ENCODE results near the gene ADAMTSL3. TPM values are rescaled to one million over a fixed set of nuclear protein-coding genes. Genes with fewer than 3 reads are reported as not detected.

ADAMTSL3 gene
- total and polyA plus RNA-seq, 2 of the 8 experiments (the other 6 are each of a cell fraction or from before 2014, with no cell fraction given): 0.35 to 1.4 TPM

GRCh38 chr15:83613714-83614113, 40.2 kb upstream of the ADAMTSL3 start:
- no peak overlapping the region for H2AK5ac ChIP-seq (ENCODE audit: low read depth, low read length)
- no peak overlapping the region for H3K9ac ChIP-seq (replicated peaks in 1 of 4; ENCODE audit: extremely low read depth in 1 of 4, low read depth in 3 of 4, low read length in 3 of 4)
- no peak overlapping the region for H3K4me3 ChIP-seq (ENCODE audit: extremely low read depth in 1 of 4, insufficient read depth in 2 of 4, low read depth in 3 of 4, low read length in 4 of 4)
- H4K91ac ChIP-seq (replicated peaks; ENCODE audit: insufficient read length, low read length): no peak overlapping the region
- H3K79me2 ChIP-seq (ENCODE audit: control insufficient read depth in 1 of 2, insufficient read depth in 2 of 2, low read length in 2 of 2): no peaks in the 10 kb centered on the region
- ChIA-PET CTCF (ENCODE audit: partially characterized antibody) (interaction anchor here (1.2 kb wide), 1 partner anchor 175 kb away, joined by 3 read pairs; no protein-coding TSS in a partner anchor), POLR2A (ENCODE audit: partially characterized antibody) (interaction anchor here (1.0 kb wide), 2 partner anchors 9 kb away, joined by 3 read pairs; no protein-coding TSS in a partner anchor)
- no peak overlapping the region for H2BK5ac ChIP-seq (ENCODE audit: low read depth, low read length)
- no peaks in the 10 kb centered on the region for H3K23me2 ChIP-seq (ENCODE audit: low read depth, low read length)
- H2AFZ ChIP-seq (ENCODE audit: low read length): no peak overlapping the region
- H3K4me2 ChIP-seq (ENCODE audit: insufficient read depth in 1 of 2, low read depth in 2 of 2, low read length in 2 of 2): no peak overlapping the region
- no peaks in the 10 kb centered on the region for H3K9me3 ChIP-seq (ENCODE audit: insufficient read depth in 2 of 2, low read depth in 1 of 2, low read length in 1 of 2)
- H3K18ac ChIP-seq (ENCODE audit: extremely low read depth, low read length): no peak overlapping the region
- H3K79me1 ChIP-seq (ENCODE audit: low read depth, low read length): no peaks in the 10 kb centered on the region
- no peak overlapping the region for H3K56ac ChIP-seq (replicated peaks; ENCODE audit: insufficient read length, low read depth, low read length)
- no peak overlapping the region for H4K5ac ChIP-seq (ENCODE audit: insufficient read length, low read depth, low read length)
- no peak for FAIRE-seq
- no peak overlapping the region for H3K27ac ChIP-seq (ENCODE audit: low read depth, low read length)
- no peak overlapping the region for H3K4ac ChIP-seq (replicated peaks; ENCODE audit: insufficient read length, low read depth, low read length)
- no peak overlapping the region for H4K8ac ChIP-seq (ENCODE audit: extremely low read depth, insufficient read depth, low read length)
- H3K14ac ChIP-seq (ENCODE audit: insufficient read length): no peak overlapping the region
- H3K4me1 ChIP-seq (replicated peaks in 1 of 4; ENCODE audit: control insufficient read depth in 3 of 4, insufficient read depth in 4 of 4, low read length in 3 of 4): no peaks in the 10 kb centered on the region
- H2BK12ac ChIP-seq (ENCODE audit: low read depth, low read length): no peak overlapping the region
- no peak overlapping the region for H2BK120ac ChIP-seq (replicated peaks; ENCODE audit: low read depth, low read length)
- no peak for DNase-seq (ENCODE audit: low read depth in 1 of 2, low spot score in 2 of 2)
- no peaks in the 10 kb centered on the region for H4K20me1 ChIP-seq (replicated peaks in 1 of 2; ENCODE audit: control insufficient read depth in 1 of 2, insufficient read depth in 2 of 2, low read length in 2 of 2)
- no peaks in the 10 kb centered on the region for H3K27me3 ChIP-seq (replicated peaks in 1 of 4; ENCODE audit: control insufficient read depth in 3 of 4, extremely low read depth in 1 of 4, insufficient read depth in 3 of 4, low read length in 3 of 4)
- no peak overlapping the region for H3K23ac ChIP-seq (ENCODE audit: insufficient read length)
- H3K36me3 ChIP-seq (ENCODE audit: control insufficient read depth in 2 of 4, insufficient read depth in 4 of 4, low read length in 3 of 4): peaks cover 0 to 4% (median 0%) of the 10 kb centered on the region in 4 experiments; a peak in 1 of 8 replicates
- WGBS, 2 experiments (ENCODE audit: extremely low coverage in 1 of 2, insufficient coverage in 1 of 2, insufficient read length in 1 of 2, insufficient replicate concordance in 2 of 2, low coverage in 1 of 2, low lambda C conversion rate in 2 of 2, missing lambda C conversion rate in 1 of 2): 92% methylated on average over 2 of the region's 2 CpGs; no CpG with 5 or more reads in 1 of the 2 experiments
- no peak overlapping the region for H2BK20ac ChIP-seq (ENCODE audit: low read length)
- H2BK15ac ChIP-seq (ENCODE audit: low read length): no peak overlapping the region
- TF ChIP-seq RFX5 (IDR thresholded peaks at IDR 0.05; ENCODE audit: borderline replicate concordance, low read depth, low read length): no peak
- TF ChIP-seq BCL11A (IDR thresholded peaks at IDR 0.05; ENCODE audit: low read depth in 2 of 2, low read length in 2 of 2): no peak
- TF ChIP-seq TEAD4 (IDR thresholded peaks at IDR 0.05; ENCODE audit: low read depth, low read length): no peak
- TF ChIP-seq SP1 (IDR thresholded peaks at IDR 0.05; ENCODE audit: low read depth, low read length): no peak
- no peak for TF ChIP-seq RBBP5 (IDR thresholded peaks at IDR 0.05; ENCODE audit: borderline replicate concordance, low read depth, low read length)
- no peak for TF ChIP-seq ATF3 (IDR thresholded peaks at IDR 0.05; ENCODE audit: insufficient read depth, low read depth, low read length)
- TF ChIP-seq HDAC2 (IDR thresholded peaks at IDR 0.05; ENCODE audit: borderline replicate concordance in 1 of 2, low read depth in 2 of 2, low read length in 2 of 2): no peak
- no peak for TF ChIP-seq CEBPB (IDR thresholded peaks at IDR 0.05; ENCODE audit: low read depth, low read length)
- no peak for TF ChIP-seq CHD1 (IDR thresholded peaks at IDR 0.05; ENCODE audit: low read depth, low read length)
- TF ChIP-seq TBP (IDR thresholded peaks at IDR 0.05; ENCODE audit: low read depth, low read length): no peak
- no peak for TF ChIP-seq POU5F1 (IDR thresholded peaks at IDR 0.05; ENCODE audit: low read depth, low read length)
- no peak for TF ChIP-seq SIX5 (IDR thresholded peaks at IDR 0.05; ENCODE audit: low read depth, low read length)
- no peak for TF ChIP-seq E2F6 (IDR thresholded peaks at IDR 0.05)
- TF ChIP-seq PHF8 (conservative IDR thresholded peaks at IDR 0.05; ENCODE audit: low read depth, low read length): no peak
